HG02571 (cell line): ENCODE measurements around the gene FBXO24.
"Not testable (repeated sequence)": the region's sequence is repeated elsewhere in the genome, so short reads cannot be mapped to it uniquely, and the experiment has no call there.

ENCODE experiments used
- ATAC-seq: cut with Tn5 transposase; IDR thresholded peaks from one replicate; pipeline ENCODE4 v1.9.1; 2021; ENCODE audit warnings: mild to moderate bottlenecking, moderate library complexity; ENCODE audit not compliant: unreplicated experiment

The FBXO24 gene

DNA sequence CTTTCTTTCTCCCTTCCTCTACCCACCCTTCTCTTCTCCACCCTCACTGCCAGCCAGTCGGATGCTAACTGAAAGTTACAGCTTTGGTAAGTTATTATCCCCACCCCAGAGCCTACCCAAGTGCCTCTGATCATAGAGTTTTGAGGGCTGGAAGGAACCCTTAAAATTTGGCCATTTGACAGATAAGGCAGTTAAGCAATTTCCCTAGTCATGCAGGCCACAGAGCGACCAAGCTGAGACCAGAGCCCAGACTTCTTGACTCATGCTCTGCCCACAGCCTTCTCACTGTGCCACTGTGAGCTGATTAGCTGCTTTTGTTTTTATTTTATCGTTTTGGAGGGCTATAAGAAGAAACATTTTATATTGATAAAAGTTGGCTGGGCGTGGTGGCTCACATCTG lies 29.6 kb upstream of the FBXO24 start:
- ATAC-seq = no peak

DNA sequence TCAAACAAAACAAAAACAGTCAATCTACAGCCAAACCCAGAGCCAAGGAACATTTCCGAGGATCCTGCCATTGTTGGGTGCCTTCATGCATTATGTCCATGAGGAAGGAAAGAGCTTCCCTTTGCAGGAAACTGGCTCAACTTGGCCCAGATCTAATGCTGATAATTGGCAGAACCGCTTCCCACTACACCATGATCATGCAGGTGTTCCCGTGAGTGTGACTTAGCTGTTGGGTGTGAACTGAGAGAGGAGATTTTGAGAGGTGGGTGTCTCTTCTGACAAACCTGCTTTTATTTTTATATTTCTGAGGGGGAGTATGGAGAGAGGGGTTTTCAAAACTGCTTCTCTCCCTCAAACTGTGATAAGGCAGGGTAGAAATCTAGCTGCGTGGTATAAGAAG lies 27.0 kb upstream of the FBXO24 start:
- no peak for ATAC-seq

DNA sequence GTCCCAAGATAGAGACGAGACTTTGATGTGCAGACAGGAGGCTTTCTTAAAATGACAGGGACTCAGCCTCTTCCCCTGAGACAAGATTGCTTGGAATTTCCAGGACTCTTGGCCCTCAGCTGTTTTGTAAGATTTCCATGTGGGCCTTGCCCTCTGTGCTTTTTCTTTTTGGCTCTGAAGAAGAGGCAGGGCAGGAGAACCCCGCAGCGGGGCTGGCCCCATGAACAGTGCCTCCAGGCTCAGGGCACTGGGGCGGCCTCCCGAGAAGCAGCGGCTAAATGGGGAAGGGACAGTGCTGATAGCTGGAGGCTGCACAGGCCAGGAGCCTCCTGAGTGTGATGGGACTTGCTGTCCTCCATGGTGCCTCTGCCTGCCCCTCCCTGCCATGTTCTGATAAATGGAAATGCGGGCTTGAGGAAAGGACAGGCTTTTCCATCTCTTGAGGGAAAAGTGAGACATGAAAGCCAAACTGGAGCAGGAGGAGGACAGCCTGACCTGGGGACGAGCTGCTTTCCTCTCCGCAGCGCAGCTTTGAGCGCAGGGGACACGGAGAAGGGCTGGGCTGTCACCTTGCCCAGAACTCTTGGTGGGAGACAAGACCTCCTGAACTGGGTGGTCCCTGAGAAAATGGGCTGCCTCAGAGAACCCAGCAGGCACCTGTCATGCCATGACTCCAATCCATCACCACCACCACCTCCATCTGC lies 24.5 kb upstream of the FBXO24 start:
- no peak for ATAC-seq

DNA sequence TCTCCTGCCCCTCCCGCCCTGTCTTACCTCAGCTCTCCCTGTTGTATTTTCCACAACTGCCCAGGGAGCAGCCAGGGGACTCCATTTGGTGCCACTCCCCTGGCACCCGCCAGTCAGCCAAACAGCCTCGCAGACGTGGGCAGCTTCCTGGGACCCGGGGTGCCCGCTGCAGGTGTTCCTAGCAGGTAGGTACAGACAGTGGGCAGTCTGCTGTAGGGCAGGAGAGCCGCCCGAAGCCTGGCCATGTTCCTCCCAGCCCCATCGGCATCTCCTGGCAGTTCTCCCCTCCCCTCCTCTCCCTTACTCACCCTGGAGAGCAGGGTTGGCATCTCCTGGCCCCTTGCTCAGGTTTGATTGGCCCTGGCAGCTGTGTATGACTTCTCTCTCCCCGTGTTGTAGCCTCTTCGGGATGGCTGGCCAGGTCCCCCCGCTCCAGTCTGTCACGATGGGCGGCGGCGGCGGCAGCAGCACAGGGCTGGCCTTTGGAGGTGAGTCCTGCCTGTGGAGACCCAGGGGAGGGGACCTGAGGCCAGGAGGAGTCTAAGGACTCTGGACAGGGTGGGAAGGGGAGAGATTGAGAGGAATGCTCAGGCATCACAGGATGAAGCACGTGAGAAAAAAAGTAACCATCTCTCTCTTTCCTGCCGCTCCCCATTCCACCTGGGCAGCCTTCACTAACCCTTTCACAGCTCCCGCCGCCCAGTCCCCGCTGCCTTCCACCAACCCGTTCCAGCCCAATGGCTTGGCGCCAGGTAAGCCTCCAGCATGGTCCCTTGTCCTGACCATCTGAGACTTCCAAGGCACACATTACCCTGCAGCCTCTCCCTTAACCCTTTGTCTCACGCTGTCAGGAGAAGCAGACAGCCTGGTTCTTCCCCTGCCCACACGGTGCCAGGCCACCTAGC lies 23.7 kb upstream of the FBXO24 start:
- ATAC-seq = no peak

DNA sequence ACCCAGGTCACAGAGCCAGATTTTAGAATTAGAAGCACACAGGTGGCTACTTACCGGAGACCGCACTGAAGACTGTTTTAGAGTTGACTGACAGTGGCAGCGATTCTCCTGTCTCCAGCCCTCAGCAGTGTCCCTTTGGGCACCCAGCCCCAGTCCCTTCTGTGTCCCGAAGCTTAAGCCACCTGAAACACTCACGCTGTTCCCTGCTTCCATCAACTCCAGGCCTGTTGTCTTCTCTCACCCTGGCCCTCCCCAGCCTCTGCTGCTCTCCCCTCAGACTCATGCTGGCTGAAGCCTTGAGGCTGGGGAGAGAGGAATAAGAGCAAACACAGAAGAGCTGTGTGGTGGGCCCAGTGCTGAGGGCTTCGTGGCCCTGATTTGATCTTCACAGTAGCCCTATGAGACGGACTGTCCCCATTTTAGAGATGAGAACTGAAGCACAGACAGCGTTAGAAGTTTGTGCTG lies 23.0 kb upstream of the FBXO24 start:
- ATAC-seq = no peak

DNA sequence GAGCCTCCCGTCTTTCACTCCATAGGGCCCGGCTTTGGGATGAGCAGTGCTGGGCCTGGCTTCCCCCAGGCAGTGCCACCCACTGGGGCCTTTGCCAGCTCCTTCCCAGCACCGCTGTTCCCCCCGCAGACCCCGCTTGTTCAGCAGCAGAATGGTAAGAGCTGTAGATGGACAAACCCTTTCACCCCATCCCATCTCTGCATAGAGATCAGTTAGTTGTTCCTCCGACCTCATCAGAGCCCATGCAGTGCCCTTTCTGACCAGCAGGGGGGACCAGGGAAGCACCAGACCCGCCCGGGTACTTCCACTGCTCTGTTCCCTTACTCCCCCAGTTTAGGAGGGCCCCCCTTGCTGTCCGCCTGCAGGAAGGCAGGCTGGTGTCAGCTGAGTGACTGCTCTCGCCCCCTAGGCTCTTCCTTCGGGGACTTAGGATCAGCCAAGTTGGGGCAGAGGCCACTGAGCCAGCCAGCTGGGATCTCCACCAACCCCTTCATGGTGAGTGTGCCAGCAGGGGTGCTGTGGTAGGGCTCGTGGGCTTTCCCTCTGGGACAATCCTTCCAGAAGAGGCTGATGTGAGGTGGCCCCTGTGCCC lies 22.2 kb upstream of the FBXO24 start:
- no peak for ATAC-seq

DNA sequence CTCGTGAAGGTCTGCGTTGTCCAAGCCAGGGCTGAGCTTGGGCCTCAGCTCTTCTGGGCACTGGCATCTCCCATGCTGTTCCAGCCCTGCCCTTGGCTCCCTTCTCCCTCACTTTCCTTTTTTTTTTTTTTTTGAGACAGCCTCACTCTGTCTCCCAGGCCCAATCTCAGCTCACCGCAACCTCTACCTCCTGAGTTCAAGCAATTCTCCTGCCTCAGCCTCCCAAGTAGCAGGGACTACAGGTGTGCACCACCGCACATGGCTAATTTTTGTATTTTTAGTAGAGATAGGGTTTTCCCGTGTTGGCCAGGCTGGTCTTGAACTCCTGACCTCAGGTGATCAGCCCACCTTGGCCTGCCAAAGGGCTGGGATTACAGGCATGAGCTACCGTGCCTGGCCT lies 21.7 kb upstream of the FBXO24 start:
- ATAC-seq = not testable (repeated sequence)

DNA sequence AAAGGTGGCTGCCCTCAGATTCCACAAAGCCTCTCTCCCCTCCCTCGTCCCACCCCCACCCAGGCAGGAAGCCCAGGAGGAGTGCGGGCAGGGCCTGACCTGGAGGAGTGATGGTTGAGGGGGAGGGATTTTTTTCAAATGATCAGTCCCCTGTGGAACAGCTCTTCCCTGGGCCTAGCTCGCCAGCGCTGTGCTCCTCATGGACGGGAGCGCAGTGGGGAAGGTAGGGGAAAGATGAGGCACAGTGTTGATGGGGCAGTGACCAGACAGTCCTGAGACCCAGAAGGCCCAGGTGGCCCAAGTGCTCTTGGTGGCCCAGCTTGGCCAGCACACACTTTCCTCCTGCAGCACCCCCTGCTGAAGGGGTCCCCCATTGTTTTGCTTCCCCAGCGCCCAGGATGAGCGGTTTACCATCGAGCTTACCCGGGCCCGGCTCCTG lies 21.0 kb upstream of the FBXO24 start:
- no peak for ATAC-seq

DNA sequence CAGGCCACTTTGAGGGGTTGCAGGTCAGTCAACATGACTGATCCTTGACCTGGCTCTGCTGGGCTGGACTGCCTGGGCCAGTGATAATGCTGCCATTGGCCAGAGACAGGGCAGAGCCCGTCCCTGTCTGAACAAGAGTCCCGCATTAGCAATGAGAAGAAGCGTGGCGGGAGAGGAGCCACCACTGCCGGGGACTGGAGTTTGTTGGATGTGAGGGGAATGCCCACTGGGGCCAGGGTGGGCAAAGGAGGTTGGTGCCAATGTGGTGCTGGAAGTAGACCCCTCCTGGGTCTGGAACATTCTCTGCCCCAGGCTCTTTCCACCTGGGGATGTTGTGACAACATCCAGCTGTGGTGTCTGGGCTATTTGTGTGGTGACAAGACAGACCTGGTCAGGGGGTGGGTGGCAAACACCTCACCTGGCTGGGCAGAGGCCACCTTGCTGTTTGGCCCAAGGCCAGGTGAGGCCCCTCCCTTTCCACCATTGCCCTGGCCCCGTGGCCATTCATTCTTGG lies 20.1 kb upstream of the FBXO24 start:
- ATAC-seq = no peak

DNA sequence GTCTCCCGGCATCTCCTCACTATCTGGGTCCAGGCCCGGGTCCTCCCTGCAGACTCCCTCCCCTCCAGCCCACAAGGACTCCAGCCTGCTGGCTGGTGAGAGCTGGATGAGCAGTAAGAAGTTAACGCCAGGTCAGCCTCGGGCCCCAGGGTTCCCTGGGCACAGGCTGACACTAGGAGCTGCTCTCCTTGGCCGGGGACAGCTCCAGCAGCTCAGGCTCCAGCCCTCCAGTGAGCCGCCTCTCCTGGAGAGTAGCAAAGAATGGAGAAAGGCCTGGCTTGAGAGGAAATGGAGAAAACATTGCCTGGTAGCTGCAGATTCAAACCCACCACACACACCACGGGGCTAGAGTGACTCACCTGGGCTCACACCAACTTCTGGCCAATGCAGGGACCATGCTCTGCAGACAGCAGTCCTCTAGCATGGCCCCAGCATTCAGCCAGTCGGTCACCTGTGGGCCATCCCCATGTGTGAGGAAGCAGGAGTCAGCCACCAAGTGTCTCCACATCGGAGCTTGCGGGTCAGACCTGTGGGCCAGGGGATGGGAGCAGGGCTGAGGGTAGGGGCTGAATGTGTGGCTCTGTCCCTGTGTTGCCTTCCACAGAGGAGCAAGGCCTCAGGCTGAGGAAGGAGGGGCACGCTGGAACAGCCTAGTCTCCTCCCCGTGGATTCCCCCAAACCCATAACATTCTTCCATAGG lies 18.9 kb upstream of the FBXO24 start:
- no peak for ATAC-seq

DNA sequence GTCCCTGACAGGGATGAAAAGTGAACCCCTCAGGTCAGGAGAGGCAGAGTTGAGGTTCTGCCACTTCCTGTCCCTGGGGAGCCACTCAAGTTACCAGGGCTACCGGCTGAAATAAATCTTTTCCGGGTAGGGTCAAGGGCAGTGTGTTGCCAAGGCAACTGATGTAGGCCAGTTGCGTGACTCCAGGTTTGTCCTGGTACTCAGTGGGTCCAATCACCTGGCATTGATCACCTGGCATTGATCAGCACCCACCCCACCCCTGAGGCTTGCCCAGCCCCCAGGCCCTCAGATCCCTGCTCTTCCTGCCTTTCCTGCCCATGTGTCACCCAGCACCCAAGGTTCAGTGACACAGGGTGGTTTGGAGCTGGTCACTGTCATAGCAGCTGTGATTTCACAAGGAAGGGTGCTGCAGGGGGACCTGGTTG lies 18.4 kb upstream of the FBXO24 start:
- no peak for ATAC-seq

DNA sequence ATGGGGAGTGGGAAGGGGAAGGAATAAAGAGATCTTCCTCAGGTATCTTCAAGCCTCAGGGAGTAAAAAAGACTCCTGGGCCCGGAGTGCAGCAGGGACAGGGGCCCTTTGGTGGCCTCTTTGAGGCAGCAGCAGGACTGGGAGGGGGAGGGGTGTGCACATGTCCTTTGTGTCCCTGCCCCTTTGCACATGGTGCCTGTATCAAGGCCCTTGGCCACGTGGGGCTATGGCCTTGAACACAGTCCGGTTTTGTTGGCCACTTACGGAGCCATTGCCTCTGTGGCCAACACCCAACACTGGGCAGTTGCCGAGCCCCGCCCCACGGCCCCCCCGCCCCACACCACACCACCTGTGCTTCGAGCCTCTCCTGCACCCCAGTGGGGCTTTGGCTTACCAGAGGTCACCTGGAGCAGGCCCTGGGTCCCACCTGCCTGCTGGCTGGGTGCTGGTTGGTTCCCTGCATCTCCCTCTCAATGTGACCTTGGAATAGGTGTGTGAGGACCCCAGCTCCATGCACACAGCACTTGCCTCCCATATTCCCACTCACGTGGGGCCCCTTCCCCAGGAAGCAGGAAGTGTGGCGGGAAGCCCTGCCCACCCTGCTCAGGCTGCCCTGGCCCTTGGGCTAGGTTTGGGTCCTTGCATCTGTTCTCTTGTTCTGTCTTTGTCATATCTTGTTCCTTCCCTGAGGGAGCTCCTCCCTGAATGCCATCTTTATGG lies 17.8 kb upstream of the FBXO24 start:
- no peak for ATAC-seq

DNA sequence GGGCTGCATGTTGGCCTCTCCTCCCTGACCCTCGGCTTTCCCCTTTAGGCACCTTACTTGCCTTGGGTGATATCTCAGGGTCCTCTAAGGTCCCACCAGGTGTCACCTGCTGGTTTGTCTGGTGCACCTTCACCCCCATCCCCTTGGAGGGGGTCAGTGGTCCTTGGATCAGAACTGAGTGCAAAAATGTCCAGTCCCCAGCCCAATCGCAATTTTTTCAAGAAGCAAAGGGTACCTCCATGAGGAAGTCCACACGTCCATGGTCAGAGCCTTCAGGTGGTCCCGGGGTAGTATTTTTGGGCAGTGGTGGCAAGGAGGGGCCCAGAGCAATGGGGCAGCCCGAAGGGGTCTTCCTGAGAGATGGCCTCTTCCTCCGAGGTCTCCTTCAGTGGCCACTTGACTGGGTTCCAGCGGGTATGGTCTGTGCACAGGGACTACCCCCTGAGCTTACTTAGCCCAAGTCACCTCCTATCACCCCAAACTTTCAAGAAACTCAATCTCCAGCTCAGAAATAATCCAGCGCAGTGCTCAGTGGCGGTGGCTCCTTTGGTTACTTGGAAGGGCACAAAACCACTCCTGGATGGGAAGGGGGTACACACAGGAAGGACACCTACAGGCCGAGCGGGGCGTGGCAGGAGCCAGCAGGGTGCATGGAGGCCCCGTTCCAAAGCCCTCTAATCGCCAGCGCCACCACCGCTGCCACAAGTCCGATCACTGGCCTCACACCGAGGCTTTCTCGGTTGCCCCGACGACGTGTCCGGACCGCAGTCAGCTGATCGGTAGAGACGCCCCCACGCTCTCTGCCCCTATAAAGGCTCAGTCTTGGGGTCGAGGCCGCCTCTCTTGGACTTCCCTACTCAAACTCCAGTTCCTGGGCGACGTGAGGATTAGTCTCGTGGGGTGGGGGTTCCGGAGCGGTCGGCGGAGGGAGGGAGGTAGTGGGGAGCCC lies 17.0 kb upstream of the FBXO24 start:
- ATAC-seq = no peak

DNA sequence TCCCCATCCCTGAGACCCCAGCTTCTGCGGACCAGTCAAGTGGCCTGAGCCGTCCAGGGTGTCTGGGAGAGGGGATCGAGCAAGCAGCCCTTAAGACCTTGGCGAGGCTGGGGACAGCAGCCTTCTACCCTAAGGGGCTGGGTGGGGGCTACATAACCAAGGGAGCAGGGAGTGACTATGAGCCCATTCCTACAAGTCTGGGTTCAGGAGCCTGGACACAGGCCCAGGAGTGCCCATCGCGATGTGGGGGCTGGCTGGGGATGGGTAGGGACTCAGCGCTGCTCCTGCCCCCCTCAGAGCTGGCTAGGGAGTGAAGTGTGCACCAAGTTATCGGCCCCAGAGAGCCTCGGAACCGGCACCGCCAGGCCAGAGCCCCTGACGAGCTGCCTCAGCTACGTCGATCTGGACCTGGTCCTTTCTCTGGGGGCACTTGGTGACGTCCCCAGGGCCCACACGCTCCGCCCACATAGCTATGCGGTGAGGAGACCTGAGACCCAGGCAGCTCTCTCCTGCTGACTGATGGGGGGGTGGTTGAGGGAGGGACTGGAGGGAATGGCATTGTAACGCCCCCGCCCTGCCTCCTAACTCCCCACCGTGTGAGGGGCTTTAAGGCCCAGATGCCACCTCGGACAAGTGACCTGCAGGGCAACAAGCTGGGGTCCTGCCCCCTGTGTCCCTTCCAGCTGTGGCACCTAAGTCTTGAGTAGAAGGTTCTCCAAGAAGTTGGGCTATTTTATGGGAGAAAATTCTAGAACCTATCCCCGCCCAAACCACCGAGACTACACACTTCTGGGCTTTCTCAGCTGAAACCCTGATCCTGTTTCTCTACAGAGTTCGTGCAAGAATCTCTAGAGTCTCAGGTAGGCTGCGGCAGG lies 14.9 kb upstream of the FBXO24 start:
- no peak for ATAC-seq

DNA sequence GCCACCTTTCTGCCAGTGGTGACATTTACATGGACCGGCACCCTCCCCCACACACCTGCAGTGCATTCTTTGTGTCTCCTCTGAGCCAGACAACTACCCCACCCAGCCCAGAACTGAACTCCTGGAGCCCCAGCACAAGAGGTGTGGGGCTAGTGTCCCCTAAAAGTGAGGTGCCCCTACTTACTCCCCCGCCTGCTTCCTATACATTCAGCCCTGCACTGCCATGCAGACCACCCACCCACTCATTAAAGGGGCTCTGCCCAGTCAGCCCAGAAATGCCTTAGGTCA lies 14.4 kb upstream of the FBXO24 start:
- no peak for ATAC-seq

DNA sequence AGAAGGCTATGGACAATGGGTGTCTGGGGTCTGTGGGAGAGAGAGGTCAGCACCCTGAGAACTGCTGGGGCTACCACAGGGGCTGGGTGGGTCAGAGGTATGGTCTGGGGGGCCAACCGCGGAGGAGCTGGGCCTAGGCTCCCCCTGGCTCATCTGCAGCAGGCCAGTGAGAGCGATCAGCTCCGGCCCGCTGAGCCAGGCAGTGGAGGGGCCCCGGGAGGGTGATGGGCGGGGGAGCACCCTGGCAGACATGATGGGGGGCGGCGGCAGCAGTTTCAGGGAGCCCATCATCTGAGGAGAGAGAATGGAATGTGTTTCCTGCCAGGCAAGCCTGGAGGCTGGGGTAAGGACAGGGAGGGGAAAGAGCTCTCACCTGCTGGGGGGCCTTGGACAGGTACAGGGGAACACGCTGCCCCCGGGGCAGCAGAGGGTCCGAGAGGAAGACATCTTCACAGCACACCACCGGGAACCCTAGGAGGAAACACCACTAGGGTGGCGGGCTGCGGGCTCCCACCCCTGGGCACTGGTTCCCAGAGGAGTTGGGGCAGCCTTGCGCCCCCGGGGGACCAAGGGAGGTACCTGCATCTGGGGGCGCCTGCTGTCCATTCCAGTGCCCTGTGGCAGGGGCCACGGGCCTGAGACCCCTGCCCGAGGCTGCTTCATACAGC lies 13.7 kb upstream of the FBXO24 start:
- ATAC-seq = no peak

DNA sequence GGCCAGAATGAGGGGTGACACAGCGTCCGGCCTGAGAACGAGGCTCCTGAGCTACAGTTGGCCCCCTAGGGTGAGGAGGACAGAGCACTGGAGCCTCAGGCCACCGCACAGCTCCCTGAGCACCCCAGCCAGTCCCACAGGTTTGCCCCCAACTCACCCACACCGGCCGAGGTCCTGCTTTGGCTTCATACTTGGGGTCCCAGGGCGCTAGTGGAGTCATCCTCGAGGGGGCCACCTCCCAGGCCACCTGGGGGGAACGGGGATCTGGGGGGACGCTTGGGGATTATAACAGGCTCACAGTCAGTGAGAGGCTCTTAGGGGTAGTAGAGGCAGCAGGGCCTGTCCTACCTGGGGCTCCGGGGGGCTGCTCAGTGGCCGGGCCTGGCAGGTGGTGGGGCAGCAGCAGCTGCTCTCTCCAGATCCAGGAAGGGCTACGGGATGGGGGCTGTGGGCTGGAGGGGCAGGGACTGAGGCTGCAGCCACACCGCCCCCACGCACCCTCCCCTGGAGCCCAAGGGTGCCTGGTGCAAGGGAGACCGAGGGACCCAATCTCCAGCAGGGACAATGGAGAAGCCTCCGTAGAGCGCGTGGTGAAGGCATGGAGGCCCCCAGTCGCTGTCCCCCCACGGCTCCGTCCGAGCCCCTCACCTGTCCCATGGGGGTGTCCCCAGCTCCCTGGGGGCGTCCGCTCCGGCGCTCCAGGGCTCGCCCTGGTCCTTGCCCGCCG lies 13.0 kb upstream of the FBXO24 start:
- no peak for ATAC-seq
